IPS-15b (cell line): ENCODE data around the gene AGFG2.
A peak's percentile ranks its signal among the peaks of the same experiment; 100 is the strongest.
"Not testable (repeated sequence)": the region's sequence is repeated elsewhere in the genome, so short reads cannot be mapped to it uniquely, and the experiment has no call there.

Experiments
- H3K27me3 ChIP-seq: one replicate; pipeline ENCODE4 v1.6.1; 2013; ENCODE audit warnings: low read length; ENCODE audit not compliant: control insufficient read depth, insufficient read depth
- H3K36me3 ChIP-seq: one replicate; pipeline ENCODE4 v1.6.1; 2013; ENCODE audit warnings: low read length; ENCODE audit not compliant: control insufficient read depth, insufficient read depth
- H3K4me1 ChIP-seq: one replicate; pipeline ENCODE4 v1.6.1; 2013; ENCODE audit warnings: mild to moderate bottlenecking, low read length; ENCODE audit not compliant: control insufficient read depth, insufficient read depth
- H3K4me3 ChIP-seq: one replicate; pipeline ENCODE4 v1.5.1; 2013; ENCODE audit warnings: low read depth, low read length
- H3K9ac ChIP-seq: one replicate; pipeline ENCODE4 v1.6.1; 2013; ENCODE audit warnings: low read depth, mild to moderate bottlenecking, low read length
- H3K9me3 ChIP-seq: one replicate; pipeline ENCODE4 v1.6.1; 2013; ENCODE audit warnings: mild to moderate bottlenecking, low read length; ENCODE audit not compliant: control insufficient read depth, insufficient read depth

The AGFG2 gene

DNA sequence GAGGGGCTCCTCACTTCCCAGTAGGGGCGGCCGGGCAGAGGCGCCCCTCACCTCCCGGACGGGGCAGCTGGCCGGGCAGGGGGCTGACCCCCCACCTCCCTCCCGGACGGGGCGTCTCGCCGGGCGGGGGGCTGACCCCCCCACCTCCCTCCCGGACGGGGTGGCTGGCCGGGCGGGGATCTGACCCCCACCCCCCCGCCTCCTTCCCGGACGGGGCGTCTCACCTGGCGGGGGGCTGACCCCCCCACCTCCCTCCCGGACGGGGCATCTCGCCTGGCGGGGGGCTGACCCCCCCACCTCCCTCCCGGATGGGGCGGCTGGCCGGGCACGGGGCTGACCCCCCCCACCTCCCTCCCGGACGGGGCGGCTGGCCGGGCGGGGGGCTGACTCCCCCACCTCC is 15.8 kb upstream of the AGFG2 start:
- H3K4me3 ChIP-seq, H3K9me3 ChIP-seq, H3K9ac ChIP-seq, H3K27me3 ChIP-seq, H3K36me3 ChIP-seq, H3K4me1 ChIP-seq: not testable (repeated sequence)

DNA sequence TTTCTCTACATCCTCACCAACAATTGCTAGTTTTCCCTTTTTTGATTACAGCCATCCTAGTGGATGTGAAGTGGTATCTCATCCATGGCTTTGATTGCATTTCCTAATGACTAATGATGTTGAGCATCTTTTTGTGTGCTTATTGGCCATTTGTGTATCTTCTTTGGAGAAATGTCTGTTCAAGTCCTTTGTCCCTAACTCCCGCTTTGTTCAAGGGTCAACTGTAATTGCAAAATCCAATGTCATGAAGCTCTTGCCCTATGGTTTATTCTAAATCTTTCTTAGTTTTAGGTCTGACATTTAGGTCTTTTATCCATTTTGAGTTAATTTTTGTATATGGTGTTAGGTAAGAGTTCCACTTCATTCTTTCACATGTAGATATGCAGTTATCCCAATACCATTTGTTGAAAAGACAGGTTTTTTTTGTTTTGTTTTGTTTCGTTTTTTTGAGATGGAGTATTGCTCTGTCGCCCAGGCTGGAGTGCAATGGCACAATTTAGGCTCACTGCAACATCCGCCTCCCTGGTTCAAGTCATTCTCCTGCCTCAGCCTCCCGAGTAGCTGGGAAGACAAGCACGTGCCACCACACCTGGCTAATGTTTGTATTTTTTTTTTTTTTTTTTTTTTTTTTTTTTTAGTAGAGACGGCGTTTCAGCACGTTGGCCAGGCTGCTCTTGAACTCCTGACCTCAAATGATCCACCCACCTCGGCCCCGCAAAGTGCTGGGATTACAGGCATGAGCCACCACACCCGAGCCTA is 10.7 kb upstream of the AGFG2 start:
- not testable (repeated sequence) for H3K4me3 ChIP-seq, H3K36me3 ChIP-seq, H3K27me3 ChIP-seq, H3K9me3 ChIP-seq, H3K9ac ChIP-seq, H3K4me1 ChIP-seq

DNA sequence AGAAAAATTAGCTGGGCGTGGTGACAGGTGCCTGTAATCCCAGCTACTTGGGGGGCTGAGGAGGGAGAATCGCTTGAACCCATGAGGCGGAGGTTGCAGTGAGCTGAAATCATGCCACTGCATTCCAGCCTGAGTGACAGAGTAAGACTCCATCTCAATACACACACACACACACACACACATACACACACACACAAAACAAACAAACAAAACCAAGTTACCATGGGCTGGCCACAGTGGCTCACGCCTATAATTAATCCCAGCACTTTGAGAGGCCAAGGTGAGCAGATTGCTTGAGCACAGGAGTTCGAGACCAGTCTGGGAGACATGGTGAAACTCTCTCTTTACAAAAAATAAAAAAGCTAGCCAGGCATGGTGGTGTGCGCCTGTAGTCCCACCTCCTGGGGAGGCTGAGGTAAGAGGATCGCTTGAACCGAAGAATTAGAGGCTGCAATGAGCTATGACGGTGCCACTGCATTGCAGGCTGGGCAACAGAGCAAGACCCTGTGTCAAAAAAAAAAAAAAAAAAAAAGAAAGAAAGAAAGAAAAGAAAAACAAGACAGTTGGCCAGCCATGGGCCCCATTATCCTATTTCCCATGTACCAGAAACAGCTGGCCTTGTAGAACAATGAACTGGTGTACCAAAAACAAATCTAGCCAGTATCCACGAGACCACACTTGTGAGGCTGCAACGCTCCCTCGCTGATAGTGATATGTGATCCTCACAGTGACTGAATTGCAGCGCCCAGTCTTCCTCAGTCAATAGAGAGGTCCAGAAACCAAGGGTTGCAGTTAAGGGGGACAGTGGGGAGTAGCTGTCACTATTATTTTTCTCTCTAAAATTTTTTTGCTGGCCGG is 6.6 kb upstream of the AGFG2 start:
- Histone ChIP-seq H3K9ac (no peak overlapping the region), H3K36me3 (no peaks in the 10 kb centered on the region), H3K4me3 (no peak overlapping the region), H3K4me1 (no peaks in the 10 kb centered on the region), H3K9me3 (no peaks in the 10 kb centered on the region), H3K27me3 (no peaks in the 10 kb centered on the region)

DNA sequence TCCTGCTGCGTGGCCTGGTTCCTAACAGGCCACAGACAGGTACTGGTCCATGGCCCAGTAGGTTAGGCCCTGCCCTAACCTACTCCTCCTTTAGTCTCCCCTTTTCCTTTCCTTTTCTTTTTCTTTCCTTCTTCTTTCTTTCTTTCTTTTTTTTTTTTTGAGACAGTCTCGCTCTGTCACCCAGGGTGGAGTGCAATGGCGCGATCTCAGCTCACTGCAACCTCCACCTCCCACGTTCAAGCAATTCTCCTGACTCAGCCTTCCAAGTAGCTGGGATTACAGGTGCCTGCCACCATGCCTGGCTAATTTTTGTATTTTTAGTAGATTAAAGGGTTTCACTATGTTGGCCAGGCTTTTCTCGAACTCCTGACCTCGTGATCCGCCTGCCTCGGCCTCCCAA is 3.0 kb upstream of the AGFG2 start:
- H3K4me3 ChIP-seq, H3K4me1 ChIP-seq, H3K27me3 ChIP-seq, H3K9ac ChIP-seq, H3K36me3 ChIP-seq, H3K9me3 ChIP-seq: not testable (repeated sequence)

DNA sequence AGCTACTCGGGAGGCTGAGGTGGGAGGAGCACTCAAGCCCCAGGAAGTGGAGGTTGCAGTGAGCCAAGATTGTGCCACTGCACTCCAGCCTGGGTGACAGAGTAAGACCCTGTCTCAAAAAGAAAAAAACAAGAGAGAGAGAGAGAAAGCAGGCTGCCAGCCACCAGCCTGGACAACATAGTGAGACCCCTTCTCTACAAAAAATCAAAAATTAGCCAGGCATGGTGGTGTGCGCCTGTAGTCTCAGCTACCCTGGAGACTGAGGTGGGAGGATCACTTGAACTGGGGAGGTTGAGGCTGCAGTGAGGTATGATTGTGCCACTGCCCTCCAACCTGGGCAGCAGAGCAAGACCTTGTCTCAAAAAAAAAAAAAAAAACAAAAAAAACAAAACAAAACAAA is 2.3 kb upstream of the AGFG2 start:
- not testable (repeated sequence) for H3K9ac ChIP-seq, H3K27me3 ChIP-seq, H3K9me3 ChIP-seq, H3K36me3 ChIP-seq, H3K4me3 ChIP-seq
- peaks cover 12% of the 10 kb centered on the region for H3K4me1 ChIP-seq

DNA sequence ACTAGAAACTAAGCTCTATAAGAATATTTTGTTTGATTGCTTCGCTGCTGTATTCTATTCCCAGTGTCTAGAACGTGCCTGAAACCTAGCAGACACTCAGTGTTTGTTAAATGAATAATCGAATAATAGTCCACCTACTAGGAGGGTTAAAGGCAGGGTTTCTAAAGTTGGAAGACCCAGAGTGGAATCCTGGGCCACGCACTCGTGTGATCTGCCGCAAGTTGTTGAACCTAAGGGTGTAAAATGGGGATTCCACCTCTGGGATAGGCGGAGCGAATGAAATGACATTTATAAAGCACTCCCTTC is 702 bp upstream of the AGFG2 start:
- H3K9me3 ChIP-seq = no peaks in the 10 kb centered on the region
- peaks cover 6% of the 10 kb centered on the region for H3K27me3 ChIP-seq
- no peaks in the 10 kb centered on the region for H3K36me3 ChIP-seq
- no peak overlapping the region for H3K9ac ChIP-seq
- peaks cover 19% of the 10 kb centered on the region for H3K4me1 ChIP-seq
- peak overlapping the region; percentile 93 for H3K4me3 ChIP-seq

DNA sequence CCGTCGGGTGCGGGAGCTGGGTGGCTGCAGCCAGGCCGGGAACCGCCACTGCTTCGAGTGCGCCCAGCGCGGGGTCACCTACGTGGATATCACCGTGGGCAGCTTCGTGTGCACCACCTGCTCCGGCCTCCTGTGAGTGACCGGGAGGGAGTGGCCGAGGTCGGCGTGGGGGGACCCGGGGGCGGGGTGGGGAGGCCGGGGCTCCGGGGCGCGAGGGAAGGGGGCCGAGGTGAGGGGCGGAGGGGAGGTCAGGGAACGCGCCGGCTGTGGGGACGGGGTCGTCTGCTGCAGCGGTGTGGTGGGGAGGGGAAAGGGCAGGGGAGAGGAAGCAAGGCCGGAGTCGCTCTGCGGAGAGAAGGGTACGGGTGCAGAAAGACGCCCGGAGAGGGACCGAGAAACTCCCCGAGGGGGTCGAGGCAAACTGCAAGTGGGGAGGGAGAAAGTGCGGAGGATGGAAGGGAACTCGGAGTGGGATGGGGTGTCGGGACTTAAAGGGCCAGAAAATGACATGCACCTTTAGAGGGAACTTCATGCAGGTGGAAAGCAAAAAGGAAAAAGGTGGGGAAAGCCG is 518 bp downstream of the AGFG2 start:
- Histone ChIP-seq H3K4me1 (peaks cover 25% of the 10 kb centered on the region), H3K4me3 (peak overlapping the region; percentile 79), H3K9me3 (no peaks in the 10 kb centered on the region), H3K27me3 (peaks cover 6% of the 10 kb centered on the region), H3K36me3 (no peaks in the 10 kb centered on the region), H3K9ac (no peak overlapping the region)

DNA sequence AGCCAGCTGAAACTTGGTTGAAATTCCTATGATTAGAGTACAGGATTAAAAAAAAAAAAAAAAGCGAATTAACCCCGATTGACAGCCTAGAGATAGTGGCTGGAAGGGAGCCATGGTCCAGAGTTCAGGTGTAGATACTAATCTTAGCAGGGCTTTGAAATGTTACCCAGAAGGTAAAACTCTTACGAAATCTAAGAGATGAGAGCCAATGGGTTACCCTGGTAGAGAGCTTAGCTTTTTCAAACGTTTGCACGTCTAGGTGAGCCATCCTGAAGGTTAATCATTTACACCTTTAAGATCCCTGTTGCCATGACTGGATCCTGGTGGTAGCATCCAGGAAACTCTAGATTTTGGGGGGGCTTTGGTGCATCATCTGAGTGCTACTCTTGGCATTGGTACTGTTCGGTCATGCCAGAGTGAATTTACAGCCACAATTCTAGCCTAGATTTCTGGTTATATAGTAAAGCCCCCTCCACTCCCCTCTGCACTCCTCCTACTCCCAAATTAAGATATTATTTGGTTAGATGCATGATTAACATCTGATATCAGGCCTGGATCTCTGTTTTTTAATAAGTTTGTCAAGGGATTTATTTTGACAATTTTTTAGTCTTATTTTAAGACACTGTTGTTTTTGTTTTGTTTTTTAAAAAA is 1.2 kb downstream of the AGFG2 start:
- H3K9ac ChIP-seq = no peak overlapping the region

DNA sequence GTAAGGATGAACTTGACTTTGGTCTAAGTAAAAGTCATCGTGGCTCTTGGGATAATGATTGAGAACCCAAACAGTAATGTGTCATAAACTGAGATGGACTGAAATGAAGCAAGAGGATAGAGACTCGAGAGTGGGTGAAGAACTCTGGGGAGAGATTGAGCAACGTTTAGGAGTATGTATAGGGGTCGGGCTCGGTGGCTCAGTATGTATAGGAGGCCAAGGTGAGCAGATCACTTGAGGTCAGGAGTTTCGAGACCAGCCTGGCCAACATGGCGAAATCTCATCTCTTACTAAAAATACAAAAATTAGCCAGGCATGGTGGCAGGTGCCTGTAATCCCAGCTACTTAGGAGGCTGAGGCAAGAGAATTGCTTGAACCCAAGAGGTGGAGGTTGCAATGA is 2.3 kb downstream of the AGFG2 start:
- not testable (repeated sequence) for H3K9ac ChIP-seq, H3K4me3 ChIP-seq, H3K9me3 ChIP-seq, H3K27me3 ChIP-seq, H3K36me3 ChIP-seq
- peaks cover 37% of the 10 kb centered on the region for H3K4me1 ChIP-seq

More for the DNA sequence above, 1.2 kb downstream of the AGFG2 start:
- Histone ChIP-seq H3K4me3 (peak overlapping the region; percentile 79), H3K27me3 (peaks cover 6% of the 10 kb centered on the region), H3K36me3 (no peaks in the 10 kb centered on the region), H3K4me1 (peaks cover 30% of the 10 kb centered on the region), H3K9me3 (no peaks in the 10 kb centered on the region)

DNA sequence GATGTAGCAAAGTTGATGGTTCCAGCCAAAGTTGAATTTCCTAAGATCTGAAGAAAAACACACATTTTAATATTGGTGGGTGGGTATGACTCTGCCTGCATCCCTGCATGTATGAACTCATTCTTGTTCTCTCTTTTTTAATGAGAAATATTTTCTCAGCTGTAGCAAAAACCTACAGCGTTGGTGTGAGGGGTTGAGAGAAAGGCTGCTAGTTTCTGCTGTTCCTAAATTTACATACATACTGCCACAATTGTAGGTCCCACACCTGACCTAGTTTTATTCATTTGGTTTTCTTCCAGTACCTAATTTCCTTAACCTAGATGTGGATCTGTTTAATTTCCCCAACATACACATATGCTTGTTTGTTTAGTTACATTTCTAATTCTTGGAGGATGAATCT is 4.6 kb downstream of the AGFG2 start:
- no peaks in the 10 kb centered on the region for H3K36me3 ChIP-seq
- H3K9ac ChIP-seq = no peak overlapping the region
- H3K27me3 ChIP-seq = peaks cover 6% of the 10 kb centered on the region
- H3K4me1 ChIP-seq = peaks cover 37% of the 10 kb centered on the region
- H3K4me3 ChIP-seq = no peak overlapping the region
- H3K9me3 ChIP-seq = no peaks in the 10 kb centered on the region

DNA sequence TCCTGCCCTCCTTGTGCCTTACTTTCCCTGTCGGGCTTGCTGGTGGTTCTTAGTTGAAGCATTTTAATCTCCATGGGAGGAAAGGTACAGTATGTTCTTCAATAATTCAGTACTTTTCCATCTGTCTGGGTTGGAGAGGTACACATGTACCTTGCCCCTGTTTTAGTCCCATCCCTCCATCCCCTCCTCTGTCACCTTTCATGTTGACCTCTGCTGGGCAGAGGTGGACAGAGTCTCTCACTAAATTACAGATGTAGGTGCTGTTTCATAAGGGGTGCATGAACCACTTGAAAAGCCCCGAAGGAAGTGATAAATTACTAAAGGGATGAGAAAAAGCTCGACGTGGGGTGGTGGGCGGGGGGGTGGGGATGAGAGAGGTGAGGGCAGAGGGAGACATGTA is 5.4 kb downstream of the AGFG2 start:
- Histone ChIP-seq H3K9me3 (no peaks in the 10 kb centered on the region), H3K4me1 (peaks cover 37% of the 10 kb centered on the region), H3K9ac (no peak overlapping the region), H3K36me3 (no peaks in the 10 kb centered on the region), H3K4me3 (no peak overlapping the region), H3K27me3 (peaks cover 6% of the 10 kb centered on the region)
